ENCODE measurements around the gene EPS8. TPM values are rescaled to one million over a fixed set of nuclear protein-coding genes. Genes with fewer than 3 reads are reported as not detected.
A peak's percentile ranks its signal among the peaks of the same experiment; 100 is the strongest.

Gene EPS8
- total and polyA plus RNA-seq, 2 experiments from 2014 or later, result 3.1 to 6.0 TPM

DNA sequence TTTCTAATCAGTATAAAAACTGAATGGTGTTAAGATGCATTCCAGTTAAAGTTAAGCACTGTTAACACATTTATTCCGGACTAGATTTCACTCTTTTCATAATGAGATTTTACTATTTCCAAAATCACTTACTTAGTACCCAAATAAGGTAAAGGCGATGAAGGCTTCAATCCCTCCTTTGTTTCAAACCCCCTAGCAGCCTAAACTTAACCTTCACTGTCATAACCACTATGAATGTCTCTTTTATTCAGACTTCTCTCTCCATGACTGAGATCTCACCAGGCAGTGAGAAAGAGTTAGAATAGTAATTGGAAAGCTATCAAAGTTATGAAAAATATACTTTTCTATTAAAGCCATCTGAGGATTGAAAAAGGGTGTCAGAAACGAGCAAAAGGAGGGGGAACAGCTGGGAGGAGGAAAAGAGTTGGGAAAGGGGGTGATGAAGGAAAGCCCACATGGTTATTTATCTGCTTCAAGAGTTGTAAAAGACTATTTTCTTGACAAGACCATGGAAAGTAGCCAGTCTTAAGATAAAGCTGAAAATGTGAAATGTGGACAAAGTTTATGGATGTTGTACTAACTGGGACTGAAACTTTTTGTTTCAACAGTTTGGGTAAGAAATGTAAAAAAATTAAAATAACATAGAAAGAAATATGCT is 11.7 kb downstream of the EPS8 start:
- Histone ChIP-seq H3K9me3 (ENCODE audit: low read depth) (no peaks in the 10 kb centered on the region), H3K4me3 (no peak overlapping the region), H3K27ac (no peak overlapping the region), H3K36me3 (no peaks in the 10 kb centered on the region), H3K27me3 (no peaks in the 10 kb centered on the region), H3K4me1 (ENCODE audit: low read depth) (no peaks in the 10 kb centered on the region)
- DNase-seq (ENCODE audit: low read depth in 1 of 2, low spot score in 1 of 2), result peak in 1 of 2 donors; percentile 72
- TF ChIP-seq, protein P1, sequence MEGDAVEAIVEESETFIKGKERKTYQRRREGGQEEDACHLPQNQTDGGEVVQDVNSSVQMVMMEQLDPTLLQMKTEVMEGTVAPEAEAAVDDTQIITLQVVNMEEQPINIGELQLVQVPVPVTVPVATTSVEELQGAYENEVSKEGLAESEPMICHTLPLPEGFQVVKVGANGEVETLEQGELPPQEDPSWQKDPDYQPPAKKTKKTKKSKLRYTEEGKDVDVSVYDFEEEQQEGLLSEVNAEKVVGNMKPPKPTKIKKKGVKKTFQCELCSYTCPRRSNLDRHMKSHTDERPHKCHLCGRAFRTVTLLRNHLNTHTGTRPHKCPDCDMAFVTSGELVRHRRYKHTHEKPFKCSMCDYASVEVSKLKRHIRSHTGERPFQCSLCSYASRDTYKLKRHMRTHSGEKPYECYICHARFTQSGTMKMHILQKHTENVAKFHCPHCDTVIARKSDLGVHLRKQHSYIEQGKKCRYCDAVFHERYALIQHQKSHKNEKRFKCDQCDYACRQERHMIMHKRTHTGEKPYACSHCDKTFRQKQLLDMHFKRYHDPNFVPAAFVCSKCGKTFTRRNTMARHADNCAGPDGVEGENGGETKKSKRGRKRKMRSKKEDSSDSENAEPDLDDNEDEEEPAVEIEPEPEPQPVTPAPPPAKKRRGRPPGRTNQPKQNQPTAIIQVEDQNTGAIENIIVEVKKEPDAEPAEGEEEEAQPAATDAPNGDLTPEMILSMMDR (IDR thresholded peaks at IDR 0.05; ENCODE audit: low read depth, low read length), result no peak

- TF ChIP-seq, protein P1 (IDR thresholded peaks at IDR 0.05; ENCODE audit: low read depth, low read length), result no peak
- Histone ChIP-seq H3K27me3 (no peaks in the 10 kb centered on the region), H3K4me3 (no peak overlapping the region), H3K36me3 (no peaks in the 10 kb centered on the region), H3K27ac (no peak overlapping the region), H3K4me1 (ENCODE audit: low read depth) (no peaks in the 10 kb centered on the region), H3K9me3 (ENCODE audit: low read depth) (no peaks in the 10 kb centered on the region)
- no peak for DNase-seq (ENCODE audit: low read depth in 1 of 2, low spot score in 1 of 2)
Measured at GRCh38 chr12:15776532-15776931, 12.7 kb downstream of the EPS8 start.

DNA sequence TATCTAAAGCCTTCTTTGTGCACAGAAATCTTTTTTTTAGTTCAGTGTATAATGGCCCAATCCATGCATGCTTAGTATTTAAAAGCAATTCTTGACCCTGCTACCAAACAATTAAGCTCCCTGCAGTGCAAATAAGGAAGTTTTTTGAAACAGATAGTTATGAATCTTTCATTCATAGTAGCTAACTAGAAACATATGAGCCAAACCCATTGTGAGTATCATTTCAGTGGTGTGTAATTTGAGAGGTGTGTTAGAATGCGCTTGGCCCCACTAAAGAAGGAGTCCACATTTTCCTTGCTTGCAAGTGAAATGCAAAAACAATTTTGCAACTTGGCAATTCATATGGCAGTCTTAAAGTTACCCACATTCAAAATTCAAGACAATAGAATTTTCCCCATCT is 14.4 kb downstream of the EPS8 start:
- Histone ChIP-seq H3K4me1 (ENCODE audit: low read depth) (no peaks in the 10 kb centered on the region), H3K27ac (no peak overlapping the region), H3K9me3 (ENCODE audit: low read depth) (no peaks in the 10 kb centered on the region), H3K36me3 (no peaks in the 10 kb centered on the region), H3K27me3 (no peaks in the 10 kb centered on the region), H3K4me3 (no peak overlapping the region)
- TF ChIP-seq, protein P1 (IDR thresholded peaks at IDR 0.05; ENCODE audit: low read depth, low read length), result no peak
- DNase-seq (ENCODE audit: low read depth in 1 of 2, low spot score in 1 of 2), result no peak

DNA sequence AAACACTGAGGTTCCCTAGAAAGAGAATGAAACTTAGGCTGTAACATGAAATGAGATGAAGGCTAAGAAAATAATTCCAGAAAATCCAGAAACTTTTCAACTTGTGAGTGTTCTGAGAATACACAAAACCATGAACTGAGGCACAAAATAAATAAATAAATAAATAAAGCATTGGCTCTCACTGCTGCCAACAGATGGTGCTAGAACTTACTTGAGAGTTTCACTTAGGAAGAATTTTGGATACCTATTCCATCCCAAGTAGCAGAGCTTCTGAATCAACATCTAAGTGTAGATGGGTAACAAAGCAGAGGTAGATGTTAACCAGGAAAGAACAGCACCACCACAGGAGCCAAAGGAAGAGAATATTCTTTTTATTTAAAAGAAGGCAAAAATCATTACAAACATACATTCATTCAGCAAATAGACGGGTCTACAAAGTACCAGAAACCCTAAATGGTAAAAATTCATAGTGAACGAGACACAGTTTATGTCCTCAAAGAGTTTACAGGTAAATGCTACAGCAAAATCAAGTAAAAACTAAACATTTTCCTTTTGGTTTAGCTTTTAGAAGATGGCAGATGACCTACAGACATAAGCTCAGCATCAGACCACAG is 16.7 kb downstream of the EPS8 start:
- peak; percentile 34 to 45 for DNase-seq (ENCODE audit: low read depth in 1 of 2, low spot score in 1 of 2)
- H3K27me3 ChIP-seq, result no peaks in the 10 kb centered on the region
- no peak overlapping the region for H3K4me3 ChIP-seq
- TF ChIP-seq, protein P1 (IDR thresholded peaks at IDR 0.05; ENCODE audit: low read depth, low read length), result peak; percentile 35
- no peaks in the 10 kb centered on the region for H3K36me3 ChIP-seq
- H3K9me3 ChIP-seq (ENCODE audit: low read depth), result no peaks in the 10 kb centered on the region
- H3K4me1 ChIP-seq (ENCODE audit: low read depth), result no peaks in the 10 kb centered on the region
- H3K27ac ChIP-seq, result no peak overlapping the region

DNA sequence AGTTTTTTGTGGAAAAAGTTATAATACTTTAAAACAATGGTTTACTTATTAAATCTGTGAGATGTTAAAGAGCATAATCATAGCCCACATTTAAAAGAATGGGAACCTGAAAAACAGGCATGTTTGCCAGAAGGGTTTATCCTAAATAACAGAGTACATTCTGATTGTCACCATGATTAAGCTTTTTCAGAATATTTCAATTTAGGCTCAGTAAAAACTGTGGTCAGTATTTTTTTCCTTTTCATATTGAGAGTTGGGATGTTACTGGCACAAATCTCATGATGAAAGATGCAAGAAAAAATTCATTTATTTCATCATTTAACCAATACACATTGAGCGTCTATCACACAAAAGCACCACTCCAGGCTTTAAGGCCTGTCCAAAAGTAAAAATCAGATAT is 18.6 kb downstream of the EPS8 start:
- no peaks in the 10 kb centered on the region for H3K9me3 ChIP-seq (ENCODE audit: low read depth)
- H3K4me1 ChIP-seq (ENCODE audit: low read depth), result no peaks in the 10 kb centered on the region
- no peaks in the 10 kb centered on the region for H3K27me3 ChIP-seq
- no peak overlapping the region for H3K4me3 ChIP-seq
- H3K36me3 ChIP-seq, result no peaks in the 10 kb centered on the region
- H3K27ac ChIP-seq, result no peak overlapping the region
- TF ChIP-seq, protein P1 (IDR thresholded peaks at IDR 0.05; ENCODE audit: low read depth, low read length), result no peak
- no peak for DNase-seq (ENCODE audit: low read depth in 1 of 2, low spot score in 1 of 2)
